ENCODE data around the gene RANBP10. TPM values are rescaled to one million over a fixed set of nuclear protein-coding genes. Genes with fewer than 3 reads are reported as not detected.

The RANBP10 gene
- polyA plus RNA-seq, 10 donors, result 14.1 to 27.2 (median 20.3) TPM

- DNase-seq, result peak in 1 of 3 donors; percentile 28
Observed at GRCh38 chr16:67833030-67833414, 26.7 kb upstream of the RANBP10 start.

- DNase-seq, result no peak
Observed at GRCh38 chr16:67828651-67829050, 22.3 kb upstream of the RANBP10 start.

GRCh38 chr16:67825906-67826305 is 19.5 kb upstream of the RANBP10 start:
- no peak for DNase-seq

GRCh38 chr16:67825119-67825518 is 18.8 kb upstream of the RANBP10 start:
- no peak for DNase-seq

- DNase-seq, result no peak
Observed at GRCh38 chr16:67822511-67822910, 16.2 kb upstream of the RANBP10 start.

- DNase-seq, result no peak
Observed at GRCh38 chr16:67820608-67821259, 14.4 kb upstream of the RANBP10 start.

GRCh38 chr16:67814567-67814966 is 8.2 kb upstream of the RANBP10 start:
- no peak for DNase-seq

- no peak for DNase-seq
Observed at GRCh38 chr16:67811899-67812298, 5.5 kb upstream of the RANBP10 start.

- no peak for DNase-seq
Observed at GRCh38 chr16:67807148-67807682, 855 bp upstream of the RANBP10 start.

GRCh38 chr16:67805718-67806427 is 487 bp downstream of the RANBP10 start:
- peak in 1 of 3 donors; percentile 10 for DNase-seq

- DNase-seq, result no peak
Observed at GRCh38 chr16:67804853-67805542, 1.4 kb downstream of the RANBP10 start.

GRCh38 chr16:67803894-67804293 is 2.5 kb downstream of the RANBP10 start:
- no peak for DNase-seq

- DNase-seq, result no peak
Observed at GRCh38 chr16:67801883-67802282, 4.5 kb downstream of the RANBP10 start.

GRCh38 chr16:67801241-67801640 is 5.1 kb downstream of the RANBP10 start:
- no peak for DNase-seq

- peak; percentile 21 to 59 (median 22) for DNase-seq
Observed at GRCh38 chr16:67800338-67800926, 5.9 kb downstream of the RANBP10 start.

GRCh38 chr16:67796099-67796718 is 10.2 kb downstream of the RANBP10 start:
- no peak for DNase-seq

- no peak for DNase-seq
Observed at GRCh38 chr16:67790071-67790470, 16.3 kb downstream of the RANBP10 start.

GRCh38 chr16:67786491-67786890 is 19.9 kb downstream of the RANBP10 start:
- no peak for DNase-seq

- DNase-seq, result no peak
Observed at GRCh38 chr16:67783353-67783725, 23.0 kb downstream of the RANBP10 start.

- no peak for DNase-seq
Observed at GRCh38 chr16:67782567-67783352, 23.6 kb downstream of the RANBP10 start.

- no peak for DNase-seq
Observed at GRCh38 chr16:67781565-67781921, 24.8 kb downstream of the RANBP10 start.
